OCI-LY3 (cell line): ENCODE results near the gene RBM33.

Experiments used
- H2AFZ ChIP-seq: fragments of 200-600, 300-600 bp; shearing (Covaris generic); 2 replicates; pipeline ENCODE4 v1.6.0; 2014; ENCODE audit warnings: antibody characterized with exemption, low read depth, low read length
- H3K27ac ChIP-seq: fragments of 200-600, 300-600 bp; sonication (generic); 2 replicates; pipeline ENCODE4 v1.5.1; 2014; ENCODE audit warnings: mild to moderate bottlenecking, low read length, moderate library complexity, mixed read lengths
- H3K27me3 ChIP-seq: fragments of 200-600, 300-600 bp; sonication (generic); 2 replicates; pipeline ENCODE4 v1.6.1; 2014; ENCODE audit warnings: low read depth, low read length, mixed read lengths
- H3K36me3 ChIP-seq: fragments of 200-600, 300-600 bp; sonication (generic); replicated peaks from 2 replicates; pipeline ENCODE3; 2014; ENCODE audit warnings: low read depth, low read length, mixed read lengths
- H3K4me1 ChIP-seq: fragments of 300-600, 200-600 bp; sonication (generic); 2 replicates; pipeline ENCODE4 v1.6.1; 2014; ENCODE audit warnings: low read length, mixed read lengths
- H3K4me2 ChIP-seq: fragments of 200-600, 300-600 bp; sonication (generic); 2 replicates; pipeline ENCODE4 v1.6.1; 2014; ENCODE audit warnings: low read length, mixed read lengths
- H3K4me3 ChIP-seq: fragments of 300-600, 200-600 bp; sonication (generic); 2 replicates; pipeline ENCODE4 v1.5.1; 2014; ENCODE audit warnings: antibody characterized with exemption, mild to moderate bottlenecking, low read length, moderate library complexity
- H3K79me2 ChIP-seq: fragments of 300-600, 200-600 bp; shearing (Covaris generic); 2 replicates; pipeline ENCODE4 v1.6.1; 2014; ENCODE audit warnings: mild to moderate bottlenecking, low read length, mixed read lengths
- H3K9ac ChIP-seq: fragments of 300-600, 200-600 bp; shearing (Covaris generic); 2 replicates; pipeline ENCODE4 v1.6.0; 2014; ENCODE audit warnings: mild to moderate bottlenecking, low read length, moderate library complexity
- H3K9me3 ChIP-seq: fragments of 200-600, 300-600 bp; shearing (Covaris generic); 2 replicates; pipeline ENCODE4 v1.6.1; 2014; ENCODE audit warnings: low read length, mixed read lengths; ENCODE audit not compliant: insufficient read depth
- H4K20me1 ChIP-seq: fragments of 200-600, 300-600 bp; sonication (generic); 2 replicates; pipeline ENCODE4 v1.6.1; 2016; ENCODE audit warnings: low read length, mixed read lengths; ENCODE audit not compliant: insufficient read depth
- CTCF ChIP-seq: fragments of 200-600, 300-600 bp; sonication (generic); IDR thresholded peaks from 2 replicates; pipeline ENCODE4 v1.5.1; 2014; ENCODE audit warnings: antibody characterized with exemption, low read length, low read depth
- EZH2phosphoT487 ChIP-seq: fragments of 200-600 bp; shearing (Covaris generic); IDR thresholded peaks from 2 replicates; pipeline ENCODE4 v1.6.1; 2018; ENCODE audit warnings: antibody characterized with exemption, mixed run types, low read depth

The RBM33 gene

GRCh38 chr7:155764438-155764793 lies 120.0 kb downstream of the RBM33 start:
- TF ChIP-seq CTCF, result no peak
- no peak for TF ChIP-seq EZH2phosphoT487
- no peak overlapping the region for H3K27ac ChIP-seq
- no peaks in the 10 kb centered on the region; the same call in 1 of the 2 replicates for H3K9me3 ChIP-seq
- H3K36me3 ChIP-seq, result peaks cover 72% of the 10 kb centered on the region
- H3K27me3 ChIP-seq, result no peaks in the 10 kb centered on the region
- no peak overlapping the region for H2AFZ ChIP-seq
- H3K4me2 ChIP-seq, result no peak overlapping the region
- H3K9ac ChIP-seq, result no peak overlapping the region
- H4K20me1 ChIP-seq, result peaks cover 82% of the 10 kb centered on the region
- H3K4me1 ChIP-seq, result peaks cover 25% of the 10 kb centered on the region
- peaks cover 36% of the 10 kb centered on the region for H3K79me2 ChIP-seq
- H3K4me3 ChIP-seq, result no peak overlapping the region

GRCh38 chr7:155765458-155765857 lies 121.0 kb downstream of the RBM33 start:
- no peak overlapping the region for H3K4me2 ChIP-seq
- H3K36me3 ChIP-seq, result peaks cover 72% of the 10 kb centered on the region
- H3K79me2 ChIP-seq, result peaks cover 32% of the 10 kb centered on the region
- H3K27ac ChIP-seq, result no peak overlapping the region
- peaks cover 28% of the 10 kb centered on the region for H3K4me1 ChIP-seq
- no peak overlapping the region for H3K9ac ChIP-seq
- TF ChIP-seq CTCF (no peak), EZH2phosphoT487 (no peak)
- no peak overlapping the region for H2AFZ ChIP-seq
- peaks cover 84% of the 10 kb centered on the region for H4K20me1 ChIP-seq
- H3K9me3 ChIP-seq, result no peaks in the 10 kb centered on the region; the same call in 1 of the 2 replicates
- H3K27me3 ChIP-seq, result no peaks in the 10 kb centered on the region
- H3K4me3 ChIP-seq, result no peak overlapping the region

GRCh38 chr7:155766386-155766785 lies 121.9 kb downstream of the RBM33 start:
- Histone ChIP-seq H4K20me1 (peaks cover 79% of the 10 kb centered on the region), H3K4me1 (peaks cover 28% of the 10 kb centered on the region), H3K27ac (no peak overlapping the region), H2AFZ (no peak overlapping the region), H3K4me3 (no peak overlapping the region), H3K4me2 (no peak overlapping the region), H3K79me2 (peaks cover 24% of the 10 kb centered on the region), H3K9ac (no peak overlapping the region), H3K9me3 (no peaks in the 10 kb centered on the region; the same call in 1 of the 2 replicates), H3K36me3 (peaks cover 77% of the 10 kb centered on the region), H3K27me3 (no peaks in the 10 kb centered on the region)
- no peak for TF ChIP-seq EZH2phosphoT487
- no peak for TF ChIP-seq CTCF

- H3K27ac ChIP-seq, result no peak overlapping the region
- H3K4me1 ChIP-seq, result peaks cover 28% of the 10 kb centered on the region
- H3K4me3 ChIP-seq, result no peak overlapping the region
- H3K36me3 ChIP-seq, result peaks cover 82% of the 10 kb centered on the region
- H2AFZ ChIP-seq, result no peak overlapping the region
- no peak overlapping the region for H3K9ac ChIP-seq
- no peak overlapping the region for H3K4me2 ChIP-seq
- H3K79me2 ChIP-seq, result peaks cover 16% of the 10 kb centered on the region
- TF ChIP-seq EZH2phosphoT487 (no peak), CTCF (no peak; the same call in 1 of the 2 replicates)
- H3K9me3 ChIP-seq, result no peaks in the 10 kb centered on the region; the same call in 1 of the 2 replicates
- no peaks in the 10 kb centered on the region for H3K27me3 ChIP-seq
- peaks cover 71% of the 10 kb centered on the region for H4K20me1 ChIP-seq
These were observed 122.8 kb downstream of the RBM33 start for GRCh38 chr7:155766966-155767916.
